GM23338 (cell line): ENCODE measurements around the gene CEP55. TPM values are rescaled to one million over a fixed set of nuclear protein-coding genes. Genes with fewer than 3 reads are reported as not detected.

Experiments
- ATAC-seq: fragments of 200-7000 bp; cut with Tn5 transposase; 3 replicates; pipeline ENCODE4 v1.9.1; 2020
- DNase-seq: peaks from one replicate; pipeline ENCODE4 v3.0.0-alpha.2; 2015; ENCODE audit warnings: low spot score
- H2AFZ ChIP-seq: fragments of 200-600 bp; sonication (generic); 2 replicates; pipeline ENCODE4 v1.8.0; 2016; ENCODE audit warnings: antibody characterized with exemption, mild to moderate bottlenecking, moderate library complexity
- H3F3A ChIP-seq: fragments of 200-600 bp; sonication (generic); replicated peaks from 2 replicates; pipeline ENCODE4 v1.8.0; 2017; ENCODE audit warnings: antibody characterized with exemption, mixed run types, low read depth
- H3K27ac ChIP-seq: fragments of 200-600 bp; sonication (generic); 2 replicates; pipeline ENCODE4 v1.6.1; 2016; ENCODE audit warnings: low read depth
- H3K27me3 ChIP-seq: fragments of 200-600 bp; sonication (generic); 2 replicates; pipeline ENCODE4 v1.8.0; 2016; ENCODE audit warnings: mild to moderate bottlenecking, mixed run types, moderate library complexity; ENCODE audit not compliant: insufficient read depth
- H3K36me3 ChIP-seq: fragments of 200-600 bp; sonication (generic); 2 replicates; pipeline ENCODE4 v1.8.0; 2016; ENCODE audit warnings: mild to moderate bottlenecking; ENCODE audit not compliant: insufficient read depth
- H3K4me1 ChIP-seq: fragments of 200-600 bp; sonication (generic); 2 replicates; pipeline ENCODE4 v1.8.0; 2016; ENCODE audit warnings: mild to moderate bottlenecking, moderate library complexity; ENCODE audit not compliant: insufficient read depth
- H3K4me2 ChIP-seq: fragments of 200-600 bp; sonication (generic); 2 replicates; pipeline ENCODE4 v1.7.1; 2017; ENCODE audit warnings: mixed run types
- H3K4me3 ChIP-seq: fragments of 200-600 bp; sonication (generic); 2 replicates; pipeline ENCODE4 v1.6.1; 2016; ENCODE audit warnings: mixed run types
- H3K79me2 ChIP-seq: fragments of 200-600 bp; sonication (generic); replicated peaks from 2 replicates; pipeline ENCODE4 v1.8.0; 2017; ENCODE audit warnings: mild to moderate bottlenecking; ENCODE audit not compliant: insufficient read depth
- H3K9me2 ChIP-seq: fragments of 200-600 bp; sonication (generic); 2 replicates; pipeline ENCODE4 v1.8.0; 2017; ENCODE audit not compliant: insufficient read depth
- H4K20me1 ChIP-seq: fragments of 200-600 bp; sonication (generic); replicated peaks from 2 replicates; pipeline ENCODE4 v1.8.0; 2017; ENCODE audit warnings: mild to moderate bottlenecking; ENCODE audit not compliant: insufficient read depth
- H3K27ac Mint-ChIP-seq: 2 replicates; pipeline ENCODE4 v1.8.0; 2020; ENCODE audit warnings: inconsistent platforms, mild to moderate bottlenecking, moderate library complexity, mixed read lengths
- H3K27me3 Mint-ChIP-seq: 3 replicates; pipeline ENCODE4 v1.8.0; 2022; ENCODE audit warnings: low read depth, mild to moderate bottlenecking, moderate library complexity, mixed read lengths, inconsistent platforms; ENCODE audit not compliant: insufficient read depth, poor library complexity
- H3K36me3 Mint-ChIP-seq: 3 replicates; pipeline ENCODE4 v1.8.0; 2021; ENCODE audit warnings: low read depth, mild to moderate bottlenecking, inconsistent platforms, moderate library complexity, mixed read lengths
- H3K4me1 Mint-ChIP-seq: 3 replicates; pipeline ENCODE4 v1.8.0; 2020; ENCODE audit warnings: mild to moderate bottlenecking, inconsistent platforms, mixed read lengths
- H3K4me3 Mint-ChIP-seq: 3 replicates; pipeline ENCODE4 v1.8.0; 2021; ENCODE audit warnings: moderate library complexity, mild to moderate bottlenecking, inconsistent platforms, mixed read lengths
- H3K9me3 Mint-ChIP-seq: 3 replicates; pipeline ENCODE4 v1.8.0; 2020; ENCODE audit warnings: moderate library complexity, mild to moderate bottlenecking, inconsistent platforms, mixed read lengths
- CREB1 ChIP-seq: fragments of 250-450 bp; sonication (Bioruptor Pico); IDR thresholded peaks from 2 replicates; pipeline ENCODE4 v1.5.0; 2020; ENCODE audit warnings: low read depth, mild to moderate bottlenecking, moderate library complexity
- CTCF ChIP-seq, 2 experiments: fragments of 200-600 bp in 1 of 2; sonication (generic) in 1 of 2; conservative IDR thresholded peaks; 2 replicates each; pipeline versions ENCODE4 v1.5.1 to v1.6.1; 2016 to 2017; ENCODE audit warnings: antibody characterized with exemption in 2 of 2, low read depth in 2 of 2, mild to moderate bottlenecking in 2 of 2, moderate library complexity in 1 of 2
- EZH2 ChIP-seq: fragments of 200-600 bp; sonication (generic); IDR thresholded peaks from one replicate; pipeline ENCODE4 v1.8.0; 2017; ENCODE audit warnings: antibody characterized with exemption, mild to moderate bottlenecking, low read depth; ENCODE audit not compliant: unreplicated experiment
- JUNB ChIP-seq: IDR thresholded peaks from one replicate; pipeline ENCODE4 v1.6.1; 2016; ENCODE audit warnings: antibody characterized with exemption; ENCODE audit not compliant: unreplicated experiment
- POLR2AphosphoS5 ChIP-seq: IDR thresholded peaks from 2 replicates; pipeline ENCODE4 v1.6.1; 2016; ENCODE audit warnings: antibody characterized with exemption, low read depth
- ZNF114 ChIP-seq: fragments of 250-450 bp; sonication (Bioruptor Pico); IDR thresholded peaks from 2 replicates; pipeline ENCODE4 v1.5.0; 2020; ENCODE audit warnings: mild to moderate bottlenecking, moderate library complexity
- long read RNA-seq: library from polyadenylated mRNA; unstranded; transcript quantifications from one replicate; pipeline ENCODE4 v2.0.0, GENCODE V29; 2020; ENCODE audit not compliant: unreplicated experiment
- polyA plus RNA-seq: library from polyadenylated mRNA; unstranded; fragments of >200 nt; fragmentation: Nextera tagmentation; extraction: Ambion mirVana; gene quantifications from 2 replicates; pipeline ENCODE4 v1.2.1, GENCODE V29; 2016
- total RNA-seq: library from RNA; depleted of rRNA; stranded (reverse); fragments of >200 nt; shearing (Covaris generic); gene quantifications from 2 replicates; pipeline ENCODE4 v1.2.3, GENCODE V29; 2014; rRNA removed
- TF ChIP-seq, protein P1 (sequence below): fragments of 250-450 bp; sonication (Bioruptor Pico); IDR thresholded peaks from 2 replicates; pipeline ENCODE4 v1.5.0; 2020; ENCODE audit warnings: mild to moderate bottlenecking, moderate library complexity

CEP55 gene
- total RNA-seq (15.0 and 22.4 TPM in 2 replicates), polyA plus RNA-seq (12.4 and 13.2 TPM in 2 replicates)
- long read RNA-seq, partial matches to known transcripts, result 2 of 9 reads
- long read RNA-seq, other reads (novel, unspliced or antisense), result 4 of 9 reads

GRCh38 chr10:93496322-93497041, at the start of gene CEP55:
CEP55 (plus strand) TSS chr10:93496612; CDS start chr10:93500052, 3,440 bp downstream.
- H3F3A ChIP-seq, result no peaks in the 10 kb centered on the region
- peaks cover 16% of the 10 kb centered on the region; the same call in 1 of the 2 replicates for H3K4me1 ChIP-seq
- peaks cover 13% of the 10 kb centered on the region for H3K4me1 Mint-ChIP-seq
- peak within 1 kb of the TSS; percentile 99 for H2AFZ ChIP-seq
- peaks cover 2% of the 10 kb centered on the region for H3K27me3 Mint-ChIP-seq
- TF ChIP-seq, protein P1, sequence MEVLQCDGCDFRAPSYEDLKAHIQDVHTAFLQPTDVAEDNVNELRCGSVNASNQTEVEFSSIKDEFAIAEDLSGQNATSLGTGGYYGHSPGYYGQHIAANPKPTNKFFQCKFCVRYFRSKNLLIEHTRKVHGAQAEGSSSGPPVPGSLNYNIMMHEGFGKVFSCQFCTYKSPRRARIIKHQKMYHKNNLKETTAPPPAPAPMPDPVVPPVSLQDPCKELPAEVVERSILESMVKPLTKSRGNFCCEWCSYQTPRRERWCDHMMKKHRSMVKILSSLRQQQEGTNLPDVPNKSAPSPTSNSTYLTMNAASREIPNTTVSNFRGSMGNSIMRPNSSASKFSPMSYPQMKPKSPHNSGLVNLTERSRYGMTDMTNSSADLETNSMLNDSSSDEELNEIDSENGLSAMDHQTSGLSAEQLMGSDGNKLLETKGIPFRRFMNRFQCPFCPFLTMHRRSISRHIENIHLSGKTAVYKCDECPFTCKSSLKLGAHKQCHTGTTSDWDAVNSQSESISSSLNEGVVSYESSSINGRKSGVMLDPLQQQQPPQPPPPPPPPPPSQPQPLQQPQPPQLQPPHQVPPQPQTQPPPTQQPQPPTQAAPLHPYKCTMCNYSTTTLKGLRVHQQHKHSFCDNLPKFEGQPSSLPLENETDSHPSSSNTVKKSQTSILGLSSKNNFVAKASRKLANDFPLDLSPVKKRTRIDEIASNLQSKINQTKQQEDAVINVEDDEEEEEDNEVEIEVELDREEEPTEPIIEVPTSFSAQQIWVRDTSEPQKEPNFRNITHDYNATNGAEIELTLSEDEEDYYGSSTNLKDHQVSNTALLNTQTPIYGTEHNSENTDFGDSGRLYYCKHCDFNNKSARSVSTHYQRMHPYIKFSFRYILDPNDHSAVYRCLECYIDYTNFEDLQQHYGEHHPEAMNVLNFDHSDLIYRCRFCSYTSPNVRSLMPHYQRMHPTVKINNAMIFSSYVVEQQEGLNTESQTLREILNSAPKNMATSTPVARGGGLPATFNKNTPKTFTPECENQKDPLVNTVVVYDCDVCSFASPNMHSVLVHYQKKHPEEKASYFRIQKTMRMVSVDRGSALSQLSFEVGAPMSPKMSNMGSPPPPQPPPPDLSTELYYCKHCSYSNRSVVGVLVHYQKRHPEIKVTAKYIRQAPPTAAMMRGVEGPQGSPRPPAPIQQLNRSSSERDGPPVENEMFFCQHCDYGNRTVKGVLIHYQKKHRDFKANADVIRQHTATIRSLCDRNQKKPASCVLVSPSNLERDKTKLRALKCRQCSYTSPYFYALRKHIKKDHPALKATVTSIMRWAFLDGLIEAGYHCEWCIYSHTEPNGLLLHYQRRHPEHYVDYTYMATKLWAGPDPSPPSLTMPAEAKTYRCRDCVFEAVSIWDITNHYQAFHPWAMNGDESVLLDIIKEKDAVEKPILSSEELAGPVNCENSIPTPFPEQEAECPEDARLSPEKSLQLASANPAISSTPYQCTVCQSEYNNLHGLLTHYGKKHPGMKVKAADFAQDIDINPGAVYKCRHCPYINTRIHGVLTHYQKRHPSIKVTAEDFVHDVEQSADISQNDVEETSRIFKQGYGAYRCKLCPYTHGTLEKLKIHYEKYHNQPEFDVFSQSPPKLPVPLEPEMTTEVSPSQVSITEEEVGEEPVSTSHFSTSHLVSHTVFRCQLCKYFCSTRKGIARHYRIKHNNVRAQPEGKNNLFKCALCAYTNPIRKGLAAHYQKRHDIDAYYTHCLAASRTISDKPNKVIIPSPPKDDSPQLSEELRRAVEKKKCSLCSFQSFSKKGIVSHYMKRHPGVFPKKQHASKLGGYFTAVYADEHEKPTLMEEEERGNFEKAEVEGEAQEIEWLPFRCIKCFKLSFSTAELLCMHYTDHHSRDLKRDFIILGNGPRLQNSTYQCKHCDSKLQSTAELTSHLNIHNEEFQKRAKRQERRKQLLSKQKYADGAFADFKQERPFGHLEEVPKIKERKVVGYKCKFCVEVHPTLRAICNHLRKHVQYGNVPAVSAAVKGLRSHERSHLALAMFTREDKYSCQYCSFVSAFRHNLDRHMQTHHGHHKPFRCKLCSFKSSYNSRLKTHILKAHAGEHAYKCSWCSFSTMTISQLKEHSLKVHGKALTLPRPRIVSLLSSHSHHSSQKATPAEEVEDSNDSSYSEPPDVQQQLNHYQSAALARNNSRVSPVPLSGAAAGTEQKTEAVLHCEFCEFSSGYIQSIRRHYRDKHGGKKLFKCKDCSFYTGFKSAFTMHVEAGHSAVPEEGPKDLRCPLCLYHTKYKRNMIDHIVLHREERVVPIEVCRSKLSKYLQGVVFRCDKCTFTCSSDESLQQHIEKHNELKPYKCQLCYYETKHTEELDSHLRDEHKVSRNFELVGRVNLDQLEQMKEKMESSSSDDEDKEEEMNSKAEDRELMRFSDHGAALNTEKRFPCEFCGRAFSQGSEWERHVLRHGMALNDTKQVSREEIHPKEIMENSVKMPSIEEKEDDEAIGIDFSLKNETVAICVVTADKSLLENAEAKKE (CRISPR knock-in tag), result no peak
- TF ChIP-seq POLR2AphosphoS5 (peak; percentile 89), EZH2 (no peak), CREB1 (CRISPR knock-in tag) (peak; percentile 79)
- H3K36me3 Mint-ChIP-seq, result peaks cover 8% of the 10 kb centered on the region; the same call in 1 of the 3 replicates
- peak; percentile 98 for ATAC-seq
- H3K9me2 ChIP-seq, result no peaks in the 10 kb centered on the region
- DNase-seq, result peak; percentile 96
- H3K27ac ChIP-seq, result no peak within 1 kb of the TSS
- no peaks in the 10 kb centered on the region for H3K36me3 ChIP-seq
- peak within 1 kb of the TSS; percentile 86 for H3K4me2 ChIP-seq
- H3K9me3 Mint-ChIP-seq, result no peaks in the 10 kb centered on the region
- peak within 1 kb of the TSS; percentile 93 for H3K4me3 Mint-ChIP-seq
- H3K27me3 ChIP-seq, result peaks cover 16% of the 10 kb centered on the region
- no peaks in the 10 kb centered on the region for H4K20me1 ChIP-seq
- peaks cover 29% of the 10 kb centered on the region for H3K79me2 ChIP-seq
- H3K27ac Mint-ChIP-seq, result no peak within 1 kb of the TSS
- peak within 1 kb of the TSS; percentile 93 for H3K4me3 ChIP-seq

GRCh38 chr10:93447019-93447418, 49.4 kb upstream of the CEP55 start:
- no peak overlapping the region for H2AFZ ChIP-seq
- Mint-ChIP-seq H3K36me3 (no peaks in the 10 kb centered on the region), H3K27ac (peak overlapping the region; percentile 66), H3K4me1 (peaks cover 34% of the 10 kb centered on the region), H3K4me3 (no peak overlapping the region; the same call in 2 of the 3 replicates), H3K27me3 (peaks cover 13% of the 10 kb centered on the region), H3K9me3 (no peaks in the 10 kb centered on the region)
- no peaks in the 10 kb centered on the region for H4K20me1 ChIP-seq
- H3K27ac ChIP-seq, result no peak overlapping the region
- DNase-seq (no peak), ATAC-seq (no peak)
- H3K4me2 ChIP-seq, result no peak overlapping the region
- H3K27me3 ChIP-seq, result no peaks in the 10 kb centered on the region
- no peaks in the 10 kb centered on the region for H3K79me2 ChIP-seq
- H3F3A ChIP-seq, result peaks cover 7% of the 10 kb centered on the region; the same call in 1 of the 2 replicates
- H3K36me3 ChIP-seq, result no peaks in the 10 kb centered on the region
- H3K4me3 ChIP-seq, result no peak overlapping the region
- H3K9me2 ChIP-seq, result no peaks in the 10 kb centered on the region
- TF ChIP-seq CREB1 (CRISPR knock-in tag) (no peak), ZNF114 (no peak), CTCF (conservative IDR thresholded peaks at IDR 0.05; ENCODE audit: low read depth in 2 of 2) (no peak), JUNB (no peak)
- H3K4me1 ChIP-seq, result peaks cover 8% of the 10 kb centered on the region
